DND-41 (cell line): ENCODE results near the gene EFCC1.

ENCODE experiments used
- CTCF ChIP-seq: IDR thresholded peaks from 2 replicates; pipeline ENCODE4 v1.5.1; 2012; ENCODE audit warnings: borderline replicate concordance, low read length, moderate library complexity, mild to moderate bottlenecking; ENCODE audit not compliant: poor library complexity, severe bottlenecking; ENCODE audit errors: extremely low read depth
- EZH2 ChIP-seq: IDR thresholded peaks from 3 replicates; pipeline ENCODE4 v1.6.1; 2012; ENCODE audit warnings: borderline replicate concordance, low read depth, mild to moderate bottlenecking, moderate library complexity, low read length, inconsistent platforms; ENCODE audit not compliant: severe bottlenecking

GRCh38 chr3:129045675-129046036 is 44.6 kb downstream of the EFCC1 start:
- TF ChIP-seq CTCF (no peak), EZH2 (no peak)
